NCI-H1694 treated with DMSO at 0.1 percent for 48 hours (cell line): Measurements from ENCODE around the gene CDH4.

Experiments
- DNase-seq: peaks from one replicate; lab custom pipeline; 2025; lab: John Stamatoyannopoulos, UW

Gene CDH4

DNA sequence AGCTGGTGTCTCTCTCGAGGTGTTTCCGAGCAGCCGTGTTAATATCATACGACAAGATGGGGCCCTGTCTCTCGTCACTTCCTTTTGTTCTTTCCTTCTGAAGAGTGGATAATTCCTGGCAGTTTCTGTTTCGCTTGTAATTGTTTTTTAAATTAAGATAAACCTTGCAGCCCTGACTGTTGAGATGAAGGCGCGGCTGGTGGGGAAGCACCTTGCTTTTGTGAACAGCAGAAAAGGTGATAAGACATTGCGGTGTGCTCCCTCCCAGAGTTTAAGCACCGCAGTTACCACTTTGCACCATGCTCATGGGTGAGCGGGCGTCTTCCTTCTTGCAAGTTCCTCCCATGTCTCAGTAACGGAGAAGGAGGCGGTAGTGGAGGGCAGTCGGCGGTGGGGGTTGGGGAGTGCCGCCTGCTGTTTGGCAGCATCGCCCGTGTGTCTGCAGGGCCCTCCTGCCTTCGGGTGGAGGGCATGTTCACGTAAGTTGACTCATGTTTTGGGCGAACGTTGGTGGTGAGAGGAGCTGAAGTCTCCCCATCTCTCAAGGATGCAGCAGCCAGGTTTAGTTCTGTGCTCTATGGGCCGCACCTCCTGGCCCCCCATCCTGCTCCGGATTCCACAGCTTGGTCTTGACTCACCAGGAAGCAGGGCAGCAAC lies 467.8 kb downstream of the CDH4 start:
- no peak for DNase-seq

DNA sequence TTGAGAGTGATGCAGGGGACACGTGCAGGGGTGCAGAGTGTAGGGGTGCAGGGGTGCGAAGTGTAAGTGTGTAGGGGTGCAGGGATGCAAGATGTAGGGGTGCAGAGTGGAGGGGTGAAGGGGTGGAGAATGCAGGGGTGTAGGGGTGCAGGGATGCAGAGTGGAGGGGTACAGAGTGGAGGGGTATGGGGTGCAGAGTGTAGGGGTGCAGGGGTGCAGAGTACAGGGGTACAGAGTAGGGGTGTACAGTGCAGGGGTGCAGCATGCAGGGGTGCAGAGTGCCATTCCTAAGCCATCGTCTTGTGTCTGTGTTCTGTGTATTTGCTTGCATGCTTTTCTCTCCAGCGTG lies 468.3 kb downstream of the CDH4 start:
- DNase-seq, result no peak

GRCh38 chr20:61722146-61722678 lies 470.2 kb downstream of the CDH4 start:
- DNase-seq, result no peak

DNA sequence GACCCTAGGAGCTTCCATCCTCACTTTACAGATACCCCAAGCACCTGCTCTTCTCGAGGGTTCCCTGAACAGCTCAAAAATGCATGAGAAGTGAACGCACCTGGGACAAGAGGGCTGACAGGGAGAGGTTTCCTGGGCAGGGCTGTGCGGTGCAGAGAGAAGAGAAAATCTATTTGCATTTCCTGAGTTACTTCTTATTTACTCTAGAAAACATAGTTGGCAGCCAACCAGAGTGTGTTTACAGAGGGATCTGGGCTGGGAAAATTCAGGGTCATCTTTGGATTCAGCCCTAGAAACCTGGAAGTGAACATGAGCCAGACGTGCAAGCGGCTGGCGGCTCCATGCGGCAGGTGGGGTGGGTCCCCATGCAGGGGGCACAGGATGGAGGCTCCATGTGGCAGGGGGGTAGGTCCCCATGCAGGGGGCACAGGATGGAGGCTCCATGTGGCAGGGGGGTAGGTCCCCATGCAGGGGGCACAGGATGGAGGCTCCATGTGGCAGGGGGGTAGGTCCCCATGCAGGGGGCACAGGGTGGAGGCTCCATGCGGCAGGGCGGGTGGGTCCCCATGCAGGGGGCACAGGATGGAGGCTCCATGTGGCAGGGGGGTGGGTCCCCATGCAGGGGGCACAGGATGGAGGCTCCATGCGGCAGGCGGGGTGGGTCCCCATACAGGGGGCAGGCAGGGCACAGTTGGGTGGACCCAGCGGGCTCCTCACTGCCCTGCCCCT lies 471.6 kb downstream of the CDH4 start:
- no peak for DNase-seq

DNA sequence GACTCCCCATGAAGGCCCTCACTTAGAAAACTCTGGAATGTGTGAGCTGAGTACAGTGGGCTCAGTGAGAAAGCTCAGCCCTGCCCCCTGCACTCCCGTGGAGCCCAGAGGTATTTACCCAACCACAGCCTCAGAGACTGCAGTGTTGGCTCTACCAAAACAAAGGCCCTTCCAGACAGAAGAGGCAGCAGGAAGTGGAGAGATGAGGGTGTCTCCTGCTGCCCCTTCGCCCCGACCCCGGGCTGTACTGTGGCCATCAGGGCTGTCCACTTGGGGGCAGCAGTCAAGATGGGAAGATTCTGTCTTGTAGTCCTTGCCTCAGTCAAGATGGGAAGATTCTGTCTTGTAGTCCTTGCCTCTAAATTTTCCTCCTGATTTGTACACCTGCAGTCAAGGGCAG lies 472.3 kb downstream of the CDH4 start:
- no peak for DNase-seq

DNA sequence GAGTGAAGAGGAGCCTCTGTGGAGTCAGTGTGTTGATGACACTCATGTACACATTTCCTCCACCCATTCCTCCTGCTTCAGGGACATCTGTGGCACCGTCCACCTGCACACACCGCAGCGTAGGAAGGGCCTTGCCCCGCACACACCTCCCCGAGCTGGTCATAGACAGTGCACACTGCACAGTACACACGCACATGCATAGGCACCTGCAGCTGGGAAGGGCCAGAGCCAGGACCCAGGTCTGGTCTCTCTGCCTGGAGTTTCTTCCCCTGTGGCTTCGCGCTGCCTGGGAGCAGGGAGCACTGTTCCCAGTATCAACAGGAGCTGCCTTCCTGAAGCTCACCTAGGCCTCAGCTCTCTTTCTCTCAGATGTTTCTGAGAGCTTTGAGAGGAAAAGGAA lies 473.1 kb downstream of the CDH4 start:
- DNase-seq, result no peak

DNA sequence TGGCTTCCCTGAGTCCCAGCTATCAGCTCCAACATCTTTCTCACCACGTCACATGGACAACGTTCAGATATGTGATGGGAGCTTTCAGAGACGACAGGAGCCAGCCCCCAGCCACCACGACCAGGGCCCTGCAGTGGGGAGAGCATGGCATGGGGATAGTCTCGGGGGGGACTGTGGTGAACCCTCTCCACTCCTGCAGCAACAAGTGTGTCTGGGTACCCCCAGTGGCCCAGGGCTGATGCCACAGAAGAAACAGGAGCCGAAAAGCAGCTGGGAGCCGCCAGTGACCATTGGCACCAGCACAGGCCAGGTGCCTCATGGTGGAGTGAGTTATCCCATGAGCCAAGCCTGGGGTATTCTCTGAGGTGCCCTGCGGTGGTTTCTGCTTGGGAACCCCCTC lies 473.9 kb downstream of the CDH4 start:
- DNase-seq, result no peak

- no peak for DNase-seq
Measured at GRCh38 chr20:61726979-61727378, 474.9 kb downstream of the CDH4 start.

DNA sequence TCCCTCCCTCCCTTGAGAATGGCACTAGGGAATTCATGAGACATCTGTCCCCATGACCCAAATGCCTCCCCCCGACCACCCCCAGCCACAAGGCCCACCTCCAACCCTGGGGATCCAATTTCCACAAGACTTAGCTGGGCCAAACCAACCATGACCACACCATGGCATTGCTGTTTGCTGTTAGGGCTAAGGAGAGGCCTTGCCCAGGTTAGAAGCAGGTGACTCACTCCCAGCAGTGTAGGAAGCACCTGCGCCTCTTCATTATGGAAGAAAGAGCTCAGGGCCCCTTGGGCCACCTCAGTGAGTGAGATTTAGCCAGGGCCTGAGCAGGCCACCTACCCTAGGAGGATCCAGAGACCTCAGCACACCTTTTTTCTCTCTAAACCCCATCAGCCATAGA lies 475.7 kb downstream of the CDH4 start:
- no peak for DNase-seq

DNA sequence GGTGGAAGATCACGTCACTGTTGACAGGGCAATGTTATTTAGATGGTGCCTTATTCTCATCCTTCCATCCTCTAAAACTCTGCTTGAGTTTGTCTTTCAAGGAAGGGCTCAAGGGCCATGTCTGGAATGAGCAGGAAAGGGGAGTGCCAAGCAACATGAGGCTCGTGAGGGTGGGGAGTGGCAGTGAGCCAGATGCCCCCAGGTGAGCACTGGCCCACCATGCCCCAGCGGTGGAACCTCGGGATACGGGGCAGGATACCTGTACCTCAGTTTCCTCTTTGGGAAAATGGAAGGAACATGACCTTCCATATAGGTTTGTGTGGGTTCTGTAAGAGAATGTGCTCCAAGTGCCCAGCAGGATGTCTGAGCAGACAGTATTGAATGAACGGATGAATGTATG lies 476.3 kb downstream of the CDH4 start:
- no peak for DNase-seq

GRCh38 chr20:61728786-61729770 lies 477.0 kb downstream of the CDH4 start:
- no peak for DNase-seq

GRCh38 chr20:61730631-61731362 lies 478.7 kb downstream of the CDH4 start:
- DNase-seq, result no peak

DNA sequence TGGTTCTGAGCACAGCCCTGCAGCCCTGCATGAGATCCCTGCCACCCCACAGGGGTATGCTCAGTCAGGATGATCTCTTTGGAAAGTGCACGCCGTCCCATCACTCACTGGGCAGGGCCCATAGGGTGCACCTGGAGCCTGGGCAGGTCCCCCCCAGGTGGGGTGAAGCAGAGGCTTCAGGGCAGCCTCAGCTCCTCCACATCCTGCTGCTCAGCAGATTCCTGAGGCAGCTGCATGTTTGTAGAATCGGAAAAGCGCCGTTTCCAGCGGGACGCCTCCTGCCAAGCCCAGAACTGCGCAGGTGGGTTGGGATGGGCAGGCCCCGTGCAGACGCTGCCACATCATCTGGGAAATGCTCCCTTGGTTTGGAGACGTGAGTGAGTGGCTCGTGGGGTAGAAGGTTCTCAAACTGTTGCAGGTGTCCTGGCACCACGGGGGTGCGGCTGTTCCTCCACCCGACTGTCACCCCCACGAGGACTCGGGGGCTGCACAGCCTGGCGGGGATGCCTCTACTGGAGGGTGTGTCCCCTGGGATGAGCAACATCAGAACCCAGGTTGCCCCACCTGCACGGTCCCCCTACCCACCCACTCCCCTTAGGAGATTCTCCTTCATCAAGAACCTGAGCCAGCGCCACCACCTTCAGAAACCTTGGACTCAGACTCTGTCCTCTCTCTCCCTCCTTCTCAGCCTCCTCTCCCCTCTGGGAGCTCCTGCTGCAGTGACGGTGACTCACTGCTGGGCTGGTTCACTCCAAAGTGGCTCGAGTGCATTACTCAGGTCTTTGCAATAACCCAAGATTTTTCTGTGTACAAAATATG lies 479.5 kb downstream of the CDH4 start:
- no peak for DNase-seq

GRCh38 chr20:61732511-61733210 lies 480.6 kb downstream of the CDH4 start:
- DNase-seq, result no peak

DNA sequence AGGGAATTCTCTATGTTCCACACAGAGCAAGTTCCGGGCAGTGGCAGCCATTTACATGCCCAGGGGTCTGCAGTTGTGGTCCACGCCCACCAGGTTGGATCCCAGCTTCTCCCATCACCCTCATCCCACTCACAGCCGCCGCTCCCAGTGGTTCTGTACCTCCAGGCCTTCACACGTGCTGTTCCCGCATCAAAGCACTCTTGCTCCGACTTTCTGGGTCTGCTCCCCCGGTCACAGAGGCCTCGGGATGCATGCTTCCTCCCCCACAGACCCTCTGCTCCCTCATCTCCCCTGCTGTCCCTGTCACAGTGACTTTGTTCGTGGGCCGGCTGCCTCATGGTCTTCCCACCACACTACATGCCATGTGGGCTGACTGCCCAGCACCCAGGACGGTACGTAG lies 481.2 kb downstream of the CDH4 start:
- no peak for DNase-seq

DNA sequence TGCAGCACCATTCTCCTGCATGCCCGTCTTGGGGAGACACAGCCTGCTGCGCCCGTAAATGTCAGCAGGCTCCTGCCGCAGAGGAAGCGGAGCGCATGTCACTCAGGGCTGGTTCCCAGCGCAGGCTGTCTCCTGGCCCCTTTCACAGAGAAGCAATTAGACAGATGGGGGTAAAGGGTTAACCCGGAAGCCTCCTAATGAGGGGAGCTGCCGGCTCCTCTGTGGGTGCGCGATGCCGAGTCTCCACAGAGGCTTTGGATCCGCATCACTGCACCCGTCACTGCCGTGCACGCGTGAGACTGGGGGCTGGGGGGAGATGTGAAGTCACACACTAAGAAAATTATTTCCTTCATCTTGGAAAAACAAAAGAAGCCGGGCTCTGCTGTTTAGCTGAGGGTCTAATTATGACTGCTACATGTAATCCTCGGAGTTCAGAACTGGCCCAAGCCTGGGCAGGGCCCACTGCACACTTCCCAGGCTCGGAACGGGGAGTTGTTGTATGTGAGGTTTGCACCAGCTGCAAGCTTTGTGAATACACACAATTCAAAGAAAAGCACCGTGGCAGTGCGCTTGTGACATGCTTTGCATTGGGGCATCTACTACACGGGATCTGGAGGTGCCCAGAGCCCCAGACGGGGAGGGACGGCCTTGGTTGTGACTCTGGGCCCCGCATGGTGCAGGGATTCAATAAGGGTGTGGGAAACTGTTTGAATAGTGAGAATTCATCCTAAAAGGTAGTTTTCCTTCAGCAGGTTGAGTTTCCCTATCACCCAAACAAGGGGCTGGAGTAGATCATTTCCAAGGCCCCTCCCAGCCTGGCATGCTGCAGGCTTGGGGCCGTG lies 482.1 kb downstream of the CDH4 start:
- no peak for DNase-seq

DNA sequence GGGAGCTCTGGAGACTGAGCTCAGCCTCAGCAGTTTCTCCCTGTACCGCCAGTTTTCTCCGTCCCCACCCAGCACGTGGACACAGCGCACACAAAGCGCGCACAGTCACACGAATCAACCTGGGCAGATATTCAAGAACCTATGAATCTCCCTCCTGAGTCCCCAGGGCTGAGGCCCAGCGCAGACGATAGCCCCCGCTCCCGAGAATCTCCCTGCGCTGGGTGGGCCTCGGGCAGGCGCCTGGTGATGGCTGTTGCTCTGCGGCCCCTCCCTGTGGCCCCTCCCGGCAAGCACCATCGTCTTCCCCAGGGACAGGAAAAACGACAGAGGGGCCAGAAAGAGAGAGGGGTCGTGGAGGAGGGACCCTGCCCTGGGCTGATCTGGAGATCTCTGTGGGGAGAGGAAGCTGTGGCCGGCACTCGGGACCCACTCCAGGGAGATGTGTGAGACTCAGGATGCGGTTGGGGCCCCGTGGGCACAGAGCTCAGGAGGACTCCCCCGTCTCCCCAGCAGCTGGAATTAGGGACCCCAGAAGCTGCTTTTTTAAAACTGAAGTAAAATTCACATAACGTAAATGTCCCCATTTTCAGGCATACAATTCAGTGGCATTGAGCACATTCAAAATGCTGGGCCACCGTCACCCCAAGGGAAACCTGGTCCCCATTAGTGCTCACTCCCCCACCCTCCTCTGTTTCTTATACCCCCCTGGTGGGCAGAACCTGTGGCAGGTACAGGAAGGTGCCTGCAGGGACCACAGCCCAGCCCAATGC lies 482.9 kb downstream of the CDH4 start:
- no peak for DNase-seq

DNA sequence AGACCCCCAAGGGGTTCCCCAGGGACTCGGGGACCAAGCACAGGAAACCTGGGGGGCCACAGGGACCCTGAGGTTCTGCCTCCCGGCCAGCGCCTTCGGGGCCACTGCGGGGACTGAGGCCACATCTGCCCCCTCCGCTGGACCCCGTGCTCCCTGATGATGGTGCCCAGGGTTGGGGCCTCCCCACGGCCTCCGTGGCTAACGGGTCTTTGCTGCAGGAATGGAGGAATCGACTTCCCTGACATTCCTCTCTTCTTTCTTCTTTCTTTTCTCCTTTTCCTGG lies 483.4 kb downstream of the CDH4 start:
- no peak for DNase-seq
